HL-60/S4 treated with retinoic acid at 250 ng/mL for 4 days and 3 days (cell line): ENCODE results near the gene MAP4K1.

Experiments used
- in situ Hi-C: fragments of 300-500 bp; cut with MboI; formaldehyde crosslinking; loops from 2 replicates; pipeline ENCODE4 v1.7.0; 2022; ENCODE audit warnings: low sequenced_read_pairs

Gene MAP4K1

DNA sequence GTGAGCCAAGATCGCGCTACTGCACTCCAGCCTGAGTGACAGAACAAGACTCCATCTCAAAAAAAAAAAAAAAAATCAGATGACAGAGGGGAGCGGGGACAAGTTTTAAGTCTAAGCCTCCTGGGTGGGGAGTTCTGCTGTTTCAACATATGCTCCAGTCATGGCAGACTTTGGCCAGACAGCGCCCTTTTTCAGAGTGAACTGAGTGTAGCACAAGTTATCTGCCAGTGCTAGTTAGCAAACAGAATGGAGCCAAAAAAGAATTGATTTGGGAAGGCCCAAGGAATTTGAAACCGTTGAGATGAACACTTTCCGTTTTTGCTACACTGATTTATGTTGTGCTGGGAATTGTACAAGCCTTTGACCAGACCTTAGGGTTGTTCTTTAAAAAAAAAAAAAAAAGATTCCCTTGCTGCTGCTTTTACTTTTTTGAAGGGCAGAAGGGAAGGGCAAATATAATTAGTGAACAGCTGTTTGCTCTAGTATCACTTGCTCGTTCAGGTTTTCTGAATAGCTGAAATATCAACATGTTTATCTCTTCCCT is 35.3 kb upstream of the MAP4K1 start:
- in situ Hi-C loops = no loop called here

DNA sequence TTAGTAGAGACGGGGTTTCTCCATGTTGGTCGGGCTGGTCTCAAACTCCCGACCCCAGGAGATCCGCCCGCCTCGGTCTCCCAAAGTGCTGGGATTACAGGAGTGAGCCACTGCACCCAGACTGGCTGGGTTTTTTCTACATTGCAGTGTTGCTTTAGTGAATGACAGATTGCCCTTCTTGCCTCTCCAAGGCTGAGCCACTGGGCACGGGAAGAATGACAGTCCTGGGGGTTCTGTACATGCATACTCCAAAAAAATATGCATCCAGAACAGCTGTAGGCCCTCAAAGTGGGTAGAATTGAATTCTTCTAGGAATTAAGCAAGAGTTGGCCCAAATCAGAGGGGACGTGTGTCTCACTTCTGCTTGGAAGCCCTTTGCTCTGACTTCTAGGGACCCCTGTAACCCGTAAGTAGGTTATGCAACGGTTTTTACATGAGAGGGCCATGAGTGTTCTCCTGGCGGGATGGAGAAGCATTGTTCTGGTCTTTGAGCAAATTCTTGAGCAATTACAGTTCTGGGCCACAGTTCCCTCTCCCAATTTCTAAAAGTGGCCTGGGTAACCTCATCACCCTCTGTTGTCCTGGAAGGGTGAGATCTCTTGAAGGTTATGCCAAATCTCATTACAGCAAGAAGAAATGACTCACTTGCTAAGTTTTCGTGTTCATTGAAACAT is 33.3 kb upstream of the MAP4K1 start:
- in situ Hi-C loops = no loop called here

DNA sequence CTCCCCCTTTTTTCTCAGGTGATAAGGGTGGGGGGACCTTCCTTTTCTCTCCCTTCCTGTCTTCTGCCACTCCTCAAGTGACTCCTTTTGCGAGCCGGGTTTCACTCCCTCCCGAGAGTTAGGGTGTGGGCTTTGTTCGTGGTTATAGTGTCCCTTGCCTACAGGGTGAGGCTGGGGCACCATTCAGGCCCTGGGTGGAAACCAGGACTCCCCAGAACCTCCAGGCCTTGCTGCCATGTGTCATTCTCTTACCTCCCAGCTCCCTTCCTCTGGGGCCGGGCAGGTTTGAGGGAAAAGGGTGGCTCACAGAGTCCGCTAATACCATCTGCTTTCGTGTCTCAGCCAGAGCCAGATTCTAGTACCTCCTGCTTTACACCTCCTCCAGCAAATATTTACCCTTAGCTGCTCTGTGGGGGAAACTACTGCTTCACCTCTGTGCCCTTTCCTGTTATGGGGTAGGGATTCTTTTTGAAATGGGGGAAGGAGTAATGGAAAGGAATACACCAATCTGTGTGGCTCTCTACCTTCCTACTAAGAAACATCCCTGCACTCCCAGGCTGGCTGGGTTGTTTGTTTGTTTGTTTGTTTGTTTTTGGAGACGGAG is 32.5 kb upstream of the MAP4K1 start:
- in situ Hi-C loops = no loop called here

DNA sequence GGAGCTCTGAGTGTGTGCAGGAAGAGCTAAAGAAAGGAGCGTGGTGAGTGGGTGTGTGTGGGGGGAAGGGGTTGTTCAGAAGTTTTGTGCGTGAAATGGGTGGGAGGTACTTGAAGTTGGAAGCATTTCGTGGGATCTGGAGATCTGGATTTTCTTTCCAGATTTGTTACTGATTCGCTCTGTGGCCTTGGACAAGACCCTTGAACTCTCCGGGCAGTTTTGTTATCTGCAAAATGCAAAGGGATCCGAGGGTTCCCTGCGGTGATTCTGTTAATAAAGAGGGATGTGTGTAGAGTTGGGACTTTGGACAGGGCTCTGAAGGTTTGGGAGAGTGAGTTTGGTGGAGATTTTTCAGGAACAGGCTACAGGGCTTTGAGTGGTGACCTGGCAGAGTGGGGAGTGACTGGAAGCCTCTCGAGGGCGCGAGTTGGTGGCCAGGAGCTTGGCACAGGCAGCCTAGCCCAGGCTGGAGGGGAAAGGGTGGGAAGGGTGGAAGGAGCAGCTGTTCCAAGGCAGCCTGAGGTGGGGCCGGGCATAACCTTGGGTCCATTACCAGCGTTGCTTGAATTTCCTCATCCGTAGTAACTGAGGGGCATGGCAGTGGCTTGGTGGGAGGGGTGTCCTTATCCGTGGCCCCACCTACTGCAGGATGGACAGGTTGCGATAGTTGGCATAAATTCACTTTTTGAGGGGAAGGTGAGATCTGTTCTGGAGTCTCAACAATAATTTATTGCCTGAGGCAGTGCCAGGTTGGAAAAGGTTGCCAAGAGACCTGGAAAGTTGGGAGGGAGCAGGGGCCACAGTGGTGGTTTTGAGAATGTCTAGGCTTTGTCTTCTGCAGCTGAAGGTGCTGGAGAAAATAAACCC is 31.8 kb upstream of the MAP4K1 start:
- in situ Hi-C loops = loop anchor here (25.0 kb wide), 1 partner anchor 737 kb away; the partner anchor contains the start of genes SIPA1L3 and WDR87

DNA sequence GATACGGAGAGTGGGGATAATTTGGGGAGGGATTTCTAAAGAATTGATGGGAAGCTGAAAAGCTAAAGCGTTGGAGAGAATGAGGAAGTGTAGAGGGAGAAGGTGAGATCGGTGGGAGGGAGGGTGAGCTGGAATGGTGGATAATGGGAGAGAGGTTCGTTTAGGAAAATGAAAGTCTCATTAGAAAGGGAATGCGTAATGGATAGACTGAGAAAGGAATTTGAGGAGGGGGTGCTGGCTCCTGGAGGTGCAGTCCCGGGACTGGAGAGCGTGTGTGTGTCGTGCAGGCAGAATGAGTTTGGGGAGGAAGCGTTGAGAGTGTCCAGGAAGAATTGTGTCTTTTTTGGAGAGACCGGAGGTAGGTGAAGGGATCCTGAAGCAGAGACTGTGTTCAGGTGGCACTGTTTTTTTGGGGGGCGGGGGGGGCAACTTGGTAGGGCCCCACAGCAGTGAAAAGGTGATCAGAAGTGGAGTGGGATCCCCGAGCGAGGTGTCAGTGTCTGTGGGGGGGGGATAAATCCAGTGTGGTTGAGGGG is 31.1 kb upstream of the MAP4K1 start:
- in situ Hi-C loops = loop anchor here (25.0 kb wide), 1 partner anchor 737 kb away; the partner anchor contains the start of genes SIPA1L3 and WDR87

DNA sequence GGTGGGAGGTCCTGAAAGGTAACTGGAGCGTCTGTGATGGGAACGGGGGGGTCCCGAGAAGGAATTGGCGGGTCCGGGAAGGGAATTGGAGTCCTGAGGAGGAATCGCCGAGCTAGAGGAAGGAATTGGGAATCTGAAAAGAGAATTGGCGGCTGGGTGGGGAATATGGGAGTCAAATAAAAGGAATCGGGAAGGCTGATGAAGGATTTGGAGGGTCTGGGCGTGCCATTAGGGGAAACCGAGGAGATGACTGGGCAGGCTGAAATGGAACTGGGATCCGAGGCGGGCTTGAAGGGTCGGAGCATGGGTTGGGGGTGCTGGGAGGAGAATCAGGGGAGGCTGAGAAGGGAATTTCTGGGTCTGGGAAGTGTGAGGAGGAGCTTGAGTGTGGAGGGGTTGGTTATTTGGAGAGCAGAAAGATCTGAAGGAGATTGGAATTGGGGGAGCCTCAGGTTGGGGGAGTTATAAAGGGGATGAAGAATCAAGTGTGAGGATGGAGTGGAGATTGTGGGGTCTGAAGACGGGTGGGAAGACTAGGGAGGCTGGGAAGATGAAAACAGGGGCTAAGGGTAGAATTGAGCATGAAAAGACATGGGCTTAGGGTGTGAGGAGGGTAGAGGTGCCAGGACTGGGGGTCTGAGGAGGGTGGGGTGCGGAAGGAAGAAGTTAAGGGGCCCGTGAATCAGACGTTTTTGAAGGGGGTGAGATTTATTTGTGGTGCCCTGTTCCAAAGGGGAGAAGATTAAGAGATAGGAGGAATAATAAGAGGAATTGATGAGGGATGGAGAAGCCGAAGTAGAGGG is 30.4 kb upstream of the MAP4K1 start:
- in situ Hi-C loops = loop anchor here (25.0 kb wide), 1 partner anchor 736 kb away; the partner anchor contains the start of genes SIPA1L3 and WDR87

DNA sequence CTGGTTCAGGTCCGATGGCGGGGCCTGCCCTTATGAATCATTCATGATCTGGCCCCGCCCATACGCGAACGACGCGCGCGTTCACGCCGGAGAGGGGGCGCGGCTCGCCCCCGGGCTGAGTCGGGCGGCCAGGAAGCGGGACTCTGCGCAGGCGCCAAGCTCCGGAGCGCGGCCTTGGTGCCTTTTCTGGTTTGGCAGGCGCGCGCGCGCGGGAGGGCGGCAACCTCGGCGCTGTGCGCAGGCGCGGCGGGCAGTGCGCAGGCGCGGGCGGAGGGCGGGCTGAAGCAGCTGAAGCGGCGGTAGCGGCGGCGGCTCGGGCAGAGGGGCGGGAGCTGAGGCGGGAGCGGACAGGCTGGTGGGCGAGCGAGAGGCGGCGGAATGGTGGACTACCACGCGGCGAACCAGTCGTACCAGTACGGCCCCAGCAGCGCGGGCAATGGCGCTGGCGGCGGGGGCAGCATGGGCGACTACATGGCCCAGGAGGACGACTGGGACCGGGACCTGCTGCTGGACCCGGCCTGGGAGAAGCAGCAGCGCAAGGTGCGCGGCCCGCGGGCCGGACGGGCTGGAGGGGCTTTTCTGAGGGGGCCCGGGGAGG is 29.7 kb upstream of the MAP4K1 start, which contains the start of gene ACTN4:
Gene ACTN4 (plus strand): TSS at position 282 of the 598 bp plus-strand sequence. CDS start 97 bp downstream, at position 379.
- in situ Hi-C loops = loop anchor here (25.0 kb wide), 1 partner anchor 735 kb away; the partner anchor contains the start of genes SIPA1L3 and WDR87

DNA sequence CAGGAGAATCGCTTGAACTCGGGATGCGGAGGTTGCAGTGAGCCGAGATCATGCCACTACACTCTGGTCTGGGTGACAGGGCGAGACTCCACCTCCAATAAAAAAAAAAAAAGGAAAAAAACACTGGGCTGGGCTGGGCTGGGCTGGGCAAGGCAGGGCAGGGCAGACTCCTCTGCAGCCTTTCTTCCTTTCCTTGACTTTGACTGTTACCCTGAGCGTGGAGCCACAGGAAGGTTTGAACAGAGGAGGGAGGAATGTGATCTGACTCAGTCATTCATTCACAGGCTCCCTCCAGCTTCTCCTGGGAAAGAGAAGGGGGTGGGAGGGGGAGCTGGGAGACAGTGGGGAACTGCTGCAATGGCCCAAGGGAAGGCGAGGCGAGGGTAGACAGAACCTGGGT is 27.0 kb upstream of the MAP4K1 start:
- in situ Hi-C loops = loop anchor here (25.0 kb wide), 1 partner anchor 732 kb away; the partner anchor contains the start of genes SIPA1L3 and WDR87

DNA sequence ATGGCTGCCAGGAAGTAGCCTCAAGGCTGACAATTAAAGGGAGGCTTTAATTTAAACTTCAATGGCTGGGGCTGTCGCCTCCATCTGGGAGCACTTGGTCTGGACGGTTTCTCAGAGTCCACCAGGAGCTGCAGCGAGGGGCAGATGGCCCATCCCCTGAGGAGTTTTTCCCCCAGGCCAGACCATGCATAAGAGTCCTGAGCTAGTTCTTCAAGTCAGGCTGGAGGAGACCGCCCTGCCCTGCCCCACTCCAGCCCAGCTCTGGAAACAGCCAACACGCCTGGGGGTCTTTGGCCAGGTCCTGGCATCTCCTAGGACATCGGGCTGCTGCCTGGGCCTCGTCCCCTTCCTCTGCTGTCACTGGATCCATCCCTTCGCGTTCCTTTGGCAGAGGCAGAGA is 24.4 kb upstream of the MAP4K1 start:
- in situ Hi-C loops = loop anchor here (25.0 kb wide), 1 partner anchor 730 kb away; the partner anchor contains the start of genes SIPA1L3 and WDR87

DNA sequence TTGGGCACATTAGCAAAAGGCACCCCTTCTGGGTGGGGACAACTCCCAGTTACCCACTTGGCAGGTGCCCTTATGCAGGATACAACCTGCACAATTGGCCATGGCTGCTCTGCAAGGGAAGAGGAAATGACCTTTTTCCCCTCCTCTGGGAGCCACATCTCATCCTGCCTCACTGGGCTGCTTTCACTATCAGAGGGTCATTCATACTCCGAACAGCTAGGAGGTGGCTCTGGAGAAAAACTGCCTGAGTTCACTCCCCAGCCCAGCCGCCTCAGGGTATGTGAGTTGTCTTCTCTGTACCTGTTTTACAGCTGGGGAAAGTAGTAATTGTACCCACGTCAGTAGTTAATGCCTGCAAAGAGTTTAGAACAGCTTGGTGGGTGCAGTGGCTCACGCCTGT is 22.6 kb upstream of the MAP4K1 start:
- in situ Hi-C loops = loop anchor here (25.0 kb wide), 1 partner anchor 728 kb away; the partner anchor contains the start of genes SIPA1L3 and WDR87

DNA sequence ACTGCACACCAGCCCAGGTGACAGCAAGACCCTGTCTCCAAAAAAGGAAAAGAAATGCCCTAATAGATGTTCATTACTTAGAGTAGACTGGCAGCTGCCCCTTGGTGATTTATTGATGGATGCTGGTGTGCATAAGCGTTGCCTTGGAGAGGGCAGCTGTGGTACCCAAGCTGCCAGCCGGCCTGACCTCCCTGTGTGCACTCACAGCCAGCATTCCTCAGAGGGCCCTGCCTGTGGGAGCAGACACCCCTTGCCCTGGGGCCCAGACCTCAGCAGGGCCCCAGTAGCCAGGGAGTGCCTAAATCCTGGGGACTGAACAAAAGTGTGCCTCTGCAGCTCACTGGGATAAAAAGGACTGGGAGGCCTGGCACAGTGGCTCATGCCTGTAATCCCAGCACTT is 21.9 kb upstream of the MAP4K1 start:
- in situ Hi-C loops = loop anchor here (10.0 to 25.0 kb wide), 2 partner anchors 245 to 727 kb away; partner anchors contain the start of genes SIPA1L3 and WDR87

DNA sequence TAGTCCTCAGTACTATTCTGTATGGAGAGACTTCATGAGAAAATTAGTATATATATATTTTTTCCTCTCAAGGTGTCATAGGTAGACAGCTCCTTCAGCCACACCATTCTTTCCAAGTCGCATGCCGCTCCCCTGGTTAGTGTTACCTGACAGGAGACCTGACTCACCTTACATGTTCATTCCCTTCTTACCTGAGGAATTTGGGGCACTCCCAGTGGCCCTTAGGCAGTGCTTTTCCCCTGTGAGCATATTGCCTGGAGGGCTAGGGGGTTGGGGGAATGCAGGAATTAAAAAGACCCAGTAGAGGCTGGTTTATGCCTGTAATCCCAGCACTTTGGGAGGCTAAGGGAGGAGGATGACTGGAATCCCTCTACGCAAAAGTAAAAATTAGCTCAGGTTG is 20.7 kb upstream of the MAP4K1 start:
- in situ Hi-C loops = loop anchor here (10.0 to 25.0 kb wide), 2 partner anchors 244 to 726 kb away; partner anchors contain the start of genes SIPA1L3 and WDR87

DNA sequence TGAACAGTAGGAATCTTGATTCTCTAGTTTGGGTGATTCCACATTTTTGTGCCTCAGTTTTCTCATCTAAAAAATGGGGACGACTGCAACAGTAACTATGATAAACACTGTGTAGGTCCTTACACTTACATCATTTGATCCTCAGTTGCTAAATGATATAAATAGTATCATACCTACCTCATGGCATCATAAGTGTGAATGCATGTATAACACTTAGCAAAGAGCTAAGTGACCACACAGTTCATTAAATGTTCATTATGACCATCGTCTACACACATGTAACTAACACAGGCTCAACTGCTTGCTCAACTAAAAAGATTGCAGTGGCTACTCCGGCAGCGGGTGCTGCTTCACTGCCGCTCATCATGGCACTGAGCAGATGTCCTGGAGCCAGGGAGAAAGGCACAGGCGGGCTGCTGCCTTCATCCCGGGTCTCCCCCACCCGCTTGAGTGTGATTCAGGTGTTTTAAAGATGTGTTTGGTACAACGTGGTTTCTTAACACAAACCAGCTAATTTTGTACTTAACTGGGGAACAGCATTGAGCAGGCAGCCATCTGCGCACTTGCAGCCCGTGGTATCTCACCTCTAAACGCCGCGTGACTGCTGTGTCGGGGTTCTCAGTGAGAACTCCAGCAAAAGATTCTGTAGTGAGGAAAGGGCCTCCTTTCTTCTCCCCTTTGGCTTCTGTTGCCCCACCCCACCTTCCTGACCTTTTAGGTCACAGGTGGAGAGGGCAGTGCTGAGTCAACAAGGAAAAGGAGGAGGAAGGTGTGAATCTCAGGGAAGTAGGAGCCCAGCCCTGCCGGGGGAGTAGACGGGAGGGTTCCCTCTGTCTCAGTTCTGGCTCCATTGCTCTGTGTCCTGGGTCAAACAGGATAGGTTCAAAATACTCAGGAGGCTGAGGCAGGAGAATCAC is 18.0 kb upstream of the MAP4K1 start:
- in situ Hi-C loops = loop anchor here (10.0 to 25.0 kb wide), 2 partner anchors 241 to 723 kb away; partner anchors contain the start of genes SIPA1L3 and WDR87

DNA sequence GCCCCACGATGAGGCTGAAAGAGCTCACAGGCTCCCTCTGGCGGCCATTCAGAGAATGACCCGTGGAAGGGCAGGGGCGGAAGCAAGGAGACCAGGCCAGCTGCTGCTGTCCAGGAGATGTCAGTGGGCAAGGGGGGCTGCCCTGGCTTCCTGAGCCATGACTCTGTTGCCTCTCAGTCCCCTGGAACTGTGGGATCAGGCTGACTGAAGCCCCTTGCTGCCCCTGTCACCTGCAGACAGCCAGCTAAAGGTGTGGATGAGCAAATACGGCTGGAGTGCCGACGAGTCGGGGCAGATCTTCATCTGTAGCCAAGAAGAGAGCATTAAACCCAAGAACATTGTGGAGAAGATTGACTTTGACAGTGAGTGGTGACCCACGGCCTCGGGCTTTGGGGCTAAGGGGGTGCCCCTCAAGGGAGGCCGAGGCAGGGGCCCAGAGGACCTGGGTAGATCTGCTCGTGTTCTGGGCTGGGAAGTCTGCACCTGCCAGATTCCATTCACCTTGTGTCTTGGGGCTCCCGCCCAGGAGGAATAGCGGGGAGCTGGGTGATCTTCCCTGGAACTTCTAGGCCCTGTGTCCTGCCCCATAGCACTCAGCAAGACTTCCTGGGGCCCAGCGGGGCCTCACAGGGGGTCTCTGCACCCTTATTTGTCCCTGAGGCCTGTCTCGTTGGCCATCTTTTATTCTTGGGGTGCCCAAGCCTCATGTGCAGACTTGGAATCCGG is 17.2 kb upstream of the MAP4K1 start:
- in situ Hi-C loops = loop anchor here (10.0 to 25.0 kb wide), 2 partner anchors 240 to 723 kb away; partner anchors contain the start of genes SIPA1L3 and WDR87

DNA sequence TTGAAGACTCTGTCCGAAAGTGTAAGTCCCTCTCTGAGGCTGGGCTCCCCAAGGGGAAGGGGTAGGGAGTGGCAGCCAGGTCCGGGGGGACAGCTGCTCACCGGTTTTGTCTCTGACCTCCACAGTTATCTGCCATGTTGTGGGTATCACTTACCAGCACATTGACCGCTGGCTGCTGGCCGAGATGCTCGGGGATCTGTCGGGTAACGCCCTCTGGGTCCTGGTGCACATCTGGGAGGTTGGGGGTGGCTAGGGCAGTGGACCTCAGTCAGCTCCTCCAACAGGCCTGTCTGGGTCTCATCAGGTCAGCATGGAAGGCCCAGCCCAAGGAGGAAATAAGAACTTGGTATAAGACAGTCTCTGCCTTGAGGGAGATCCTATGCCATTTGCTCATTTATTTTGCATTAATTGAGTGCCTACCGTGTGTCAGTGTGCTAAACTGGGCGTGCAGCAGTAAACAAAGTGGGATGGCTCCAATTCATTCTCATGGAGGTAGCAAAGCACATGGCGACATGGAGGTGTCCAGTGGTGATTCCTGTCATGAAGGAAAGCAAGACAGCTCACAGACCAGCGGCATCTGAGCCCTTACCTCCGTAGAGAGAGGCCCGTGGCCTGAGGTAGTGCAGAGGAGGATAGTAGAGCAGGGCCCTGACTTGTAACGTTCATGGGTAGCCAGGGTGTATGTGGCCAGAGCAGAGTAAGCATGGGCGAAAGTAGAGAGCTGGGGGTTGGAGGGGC is 14.9 kb upstream of the MAP4K1 start:
- in situ Hi-C loops = loop anchor here (10.0 to 25.0 kb wide), 2 partner anchors 238 to 720 kb away; partner anchors contain the start of genes SIPA1L3 and WDR87

DNA sequence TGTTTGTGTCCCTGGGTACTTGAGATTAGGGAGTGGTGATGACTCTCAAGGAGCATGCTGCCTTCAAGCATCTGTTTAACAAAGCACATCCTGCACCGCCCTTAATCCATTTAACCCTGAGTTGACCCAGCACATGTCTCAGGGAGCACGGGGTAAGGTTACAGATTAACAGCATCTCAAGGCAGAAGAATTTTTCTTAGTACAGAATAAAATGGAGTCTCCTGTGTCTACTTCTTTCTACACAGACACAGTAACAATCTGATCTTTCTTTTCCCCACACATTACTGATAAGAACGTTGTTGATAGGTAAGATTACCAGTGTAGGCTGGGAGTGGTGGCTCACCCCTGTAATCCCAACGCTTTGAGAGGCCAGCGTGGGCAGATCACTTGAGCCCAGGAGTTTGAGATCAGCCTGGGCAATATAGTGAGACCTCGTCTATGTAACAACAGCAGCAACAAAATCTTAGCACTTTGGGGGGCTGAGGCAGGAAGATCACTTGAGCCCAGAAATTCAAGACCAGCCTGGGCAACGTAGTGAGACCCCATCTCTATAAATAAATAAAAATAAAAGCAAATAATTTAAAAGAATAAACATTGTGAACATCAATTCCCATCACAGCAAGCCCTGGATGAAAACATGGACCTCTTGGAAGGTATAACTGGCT is 14.2 kb upstream of the MAP4K1 start:
- in situ Hi-C loops = loop anchor here (10.0 to 25.0 kb wide), 2 partner anchors 237 to 720 kb away; partner anchors contain the start of genes SIPA1L3 and WDR87
